Endometrium (tissue), 2 donors: ENCODE results near the gene CMSS1.

Source experiments
- FAIRE-seq: peaks from 2 replicates; lab custom pipeline; 2012; peaks lifted over from hg19 to GRCh38; lab: Jason Lieb, UNC
- donor health status: control.
- donor health status: control.

CMSS1 gene

DNA sequence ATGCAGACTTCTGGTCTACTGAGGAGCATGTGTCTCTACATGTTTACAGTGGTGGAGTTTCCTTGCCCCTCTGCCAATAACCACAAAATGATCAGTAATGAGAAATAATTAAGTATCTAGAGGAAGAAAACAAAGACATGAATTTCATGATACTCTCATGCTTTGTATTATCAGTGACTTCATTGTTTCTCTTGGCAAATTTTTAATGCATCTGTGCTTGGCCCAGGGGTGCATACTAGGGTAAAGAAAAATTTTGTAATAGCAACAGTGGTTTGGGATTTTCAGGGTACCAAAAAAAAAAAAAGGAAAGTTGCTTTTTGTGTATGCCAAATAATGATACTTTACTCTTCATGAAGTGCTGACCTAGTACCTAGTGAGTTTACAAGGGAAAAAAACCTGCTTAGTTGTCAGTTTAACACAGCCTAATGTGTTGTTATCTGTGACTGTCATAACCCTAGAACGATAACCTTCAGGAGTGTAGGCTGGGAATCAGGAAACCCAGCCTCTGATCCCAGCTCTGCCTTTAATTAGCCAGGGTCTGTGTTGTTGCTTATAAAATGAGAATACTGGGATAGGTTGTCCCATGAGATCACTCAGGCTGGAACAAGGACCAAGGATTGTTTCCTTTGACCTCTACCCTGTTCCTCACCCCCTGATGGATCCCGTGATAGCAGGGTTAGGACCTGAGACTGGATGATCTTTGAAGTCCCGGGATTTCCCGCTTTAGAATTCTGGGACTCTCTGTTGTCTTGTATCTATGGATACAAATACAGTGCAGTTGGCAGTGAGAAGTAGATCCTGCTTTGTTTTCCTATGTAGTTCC, 117.5 kb downstream of the CMSS1 start:
- FAIRE-seq, result no peak

DNA sequence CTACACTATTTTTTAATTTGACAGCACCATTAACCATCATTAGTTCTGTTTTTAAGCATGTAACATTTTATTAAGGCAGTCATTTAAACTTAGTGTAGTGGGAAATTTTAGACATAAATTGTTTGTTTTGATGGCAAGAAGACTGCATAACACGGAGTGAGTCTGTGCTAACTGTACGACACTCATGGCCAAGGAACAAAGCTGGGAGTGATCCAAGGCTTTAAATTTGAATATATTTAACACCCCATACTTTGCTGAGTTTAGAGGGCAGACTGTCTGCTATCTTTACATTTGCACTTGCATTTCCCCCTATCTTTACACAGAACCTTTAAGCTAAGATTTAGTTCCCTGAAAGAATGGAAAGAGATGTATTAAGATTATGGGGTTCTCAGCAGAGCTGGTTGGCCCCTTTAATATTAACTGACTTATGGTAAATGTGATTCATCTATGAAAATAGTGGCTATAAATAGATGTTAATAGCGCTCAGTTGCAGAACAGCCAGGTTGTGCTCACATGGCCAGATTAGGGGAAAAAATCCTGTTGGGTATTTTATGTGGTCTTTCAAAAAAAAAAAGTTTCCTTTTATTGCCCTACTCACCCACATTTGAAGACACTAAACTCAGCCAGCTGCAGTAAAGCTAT, 120.7 kb downstream of the CMSS1 start:
- no peak for FAIRE-seq

DNA sequence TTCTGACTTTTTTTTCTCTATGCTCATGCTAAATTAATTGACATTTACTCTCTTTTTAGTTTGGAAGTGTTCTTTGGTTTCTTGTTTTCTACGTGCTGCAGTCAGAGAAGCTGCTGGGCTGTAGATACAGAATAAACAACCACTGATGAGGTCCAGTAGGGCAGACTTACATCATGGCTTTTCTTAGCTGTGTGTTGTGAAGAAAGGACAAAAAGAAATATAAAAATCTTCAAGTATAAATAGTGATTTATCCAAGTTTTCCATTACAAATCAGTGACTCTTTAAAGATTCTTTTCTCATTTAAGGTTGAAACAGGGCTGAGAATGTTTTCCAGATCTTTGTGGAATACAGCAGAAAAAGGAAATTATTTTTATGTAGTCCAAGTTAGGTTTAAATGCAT, 122.2 kb downstream of the CMSS1 start:
- FAIRE-seq, result no peak

DNA sequence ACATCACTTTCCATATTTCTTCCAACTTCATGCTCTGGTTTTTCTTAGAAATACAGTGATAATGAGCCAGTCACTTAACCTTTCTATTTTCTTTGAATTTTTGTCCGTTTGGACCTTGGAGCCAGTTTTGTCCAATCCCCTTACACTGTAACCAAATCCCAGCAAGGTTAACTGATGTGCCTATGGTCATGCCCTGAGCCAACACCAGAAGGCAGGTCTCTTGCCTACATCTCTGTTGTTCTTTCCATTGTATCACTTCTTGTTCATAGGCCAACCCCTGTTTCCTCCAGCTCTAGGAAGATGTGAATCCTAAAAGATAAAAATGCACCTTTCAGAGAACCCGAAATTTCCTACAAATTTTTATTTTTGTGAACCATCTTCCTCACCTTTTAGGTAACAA, 122.7 kb downstream of the CMSS1 start:
- no peak for FAIRE-seq

DNA sequence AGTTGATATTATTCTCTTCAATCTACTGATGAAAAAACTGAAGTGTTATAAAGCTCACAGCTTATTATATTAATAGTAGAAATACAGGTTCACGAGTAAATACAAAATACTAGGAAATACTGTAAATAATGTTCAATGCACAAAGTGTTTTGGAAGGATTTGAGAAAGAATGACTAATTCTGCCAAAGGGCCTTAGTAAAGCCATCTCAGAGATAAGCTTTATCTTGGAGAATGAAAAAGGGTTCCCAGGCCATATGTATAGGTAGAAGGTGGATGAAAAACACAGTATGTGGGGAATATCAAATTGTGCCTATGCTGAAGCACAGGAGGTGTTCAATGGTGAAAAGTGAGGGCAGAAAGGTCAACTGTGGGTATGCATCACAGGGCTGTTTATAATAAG, 123.5 kb downstream of the CMSS1 start:
- FAIRE-seq, result no peak

DNA sequence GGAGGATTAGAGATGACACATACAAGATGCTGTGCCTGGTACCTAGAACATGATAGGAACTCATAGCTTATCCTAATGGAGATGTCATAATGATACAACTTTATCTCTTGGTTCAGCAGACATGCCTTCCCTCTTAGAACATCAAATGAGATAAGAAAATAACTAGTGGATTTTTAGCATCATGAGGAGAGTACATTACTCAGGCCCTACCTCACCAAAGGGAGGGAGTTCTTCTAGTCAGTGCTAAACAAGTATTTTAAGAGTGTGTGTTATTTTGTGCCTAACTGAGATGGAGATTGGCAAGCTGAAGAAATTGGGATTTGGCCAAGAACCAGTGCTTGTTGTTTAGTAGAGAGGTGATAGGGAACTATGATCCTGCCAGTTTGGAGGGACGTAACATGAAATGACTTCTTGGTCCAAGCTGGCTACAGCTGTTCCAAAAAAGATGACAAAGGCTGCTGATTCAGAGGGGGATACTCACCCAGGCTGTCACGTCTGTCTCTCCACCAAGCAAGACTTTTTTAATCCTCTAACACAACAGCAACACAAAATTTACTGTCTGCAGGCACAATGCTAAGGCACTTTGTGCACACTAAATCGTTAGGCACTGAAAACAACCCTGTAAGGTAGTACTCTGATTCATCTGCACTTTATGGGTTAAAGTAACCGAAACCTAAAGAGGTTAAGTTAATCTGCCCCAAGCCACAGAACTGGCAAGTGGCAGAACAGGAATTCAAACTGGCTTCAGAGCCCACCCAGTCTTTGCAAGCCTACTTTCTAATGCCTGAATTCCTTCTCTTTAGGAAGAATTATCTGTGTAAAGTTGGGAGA, 126.5 kb downstream of the CMSS1 start:
- FAIRE-seq, result no peak

DNA sequence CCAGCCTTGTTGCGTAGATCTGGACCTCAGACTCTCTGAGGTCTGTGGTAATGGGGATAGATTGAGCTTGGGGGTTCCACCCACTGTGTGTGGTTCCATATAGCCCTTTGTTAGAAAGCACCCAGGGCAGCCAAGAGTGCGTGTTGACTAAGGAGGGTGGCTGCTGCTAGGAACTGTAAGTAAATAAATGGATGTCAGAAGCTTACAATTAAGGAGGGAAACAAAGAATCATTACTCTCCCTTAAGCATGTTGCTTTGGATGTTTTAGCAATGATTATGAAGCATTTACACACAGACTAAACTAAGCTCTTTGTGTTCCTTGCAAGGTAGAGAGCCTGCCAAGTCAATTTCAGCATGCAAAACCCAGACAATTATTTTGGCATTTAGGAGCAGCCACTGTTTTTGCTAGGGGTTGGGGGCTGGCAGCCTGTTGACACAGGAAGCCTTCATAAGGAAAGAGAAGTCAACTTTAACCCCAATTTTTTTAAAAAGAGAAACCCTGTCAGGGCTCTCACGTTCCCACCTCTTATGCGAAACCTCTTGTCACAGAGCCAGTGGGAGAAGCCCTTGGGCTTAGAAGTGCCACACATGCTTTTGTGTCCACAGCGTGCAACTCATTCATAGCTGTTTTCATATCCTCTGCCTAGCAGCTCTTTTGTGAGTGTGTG, 127.8 kb downstream of the CMSS1 start:
- FAIRE-seq, result no peak

DNA sequence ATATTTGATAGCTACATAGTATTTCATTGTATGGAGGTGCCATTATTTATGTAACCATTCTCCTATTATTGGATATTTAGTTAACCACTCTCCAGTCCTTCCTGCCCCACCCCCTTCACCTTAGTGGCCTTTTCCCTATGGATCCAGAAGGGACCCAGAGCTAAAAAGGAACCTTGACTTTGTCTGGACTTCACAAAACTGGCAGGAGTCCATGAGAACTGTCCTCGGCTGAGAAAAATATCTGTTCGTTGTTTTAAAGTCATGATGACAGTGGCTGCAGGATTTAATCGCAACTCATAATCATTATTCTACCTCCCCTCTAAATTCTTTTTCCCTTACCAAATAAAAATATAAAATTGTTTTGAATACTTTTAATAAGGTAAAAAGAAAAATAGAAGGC, 129.7 kb downstream of the CMSS1 start:
- no peak for FAIRE-seq

DNA sequence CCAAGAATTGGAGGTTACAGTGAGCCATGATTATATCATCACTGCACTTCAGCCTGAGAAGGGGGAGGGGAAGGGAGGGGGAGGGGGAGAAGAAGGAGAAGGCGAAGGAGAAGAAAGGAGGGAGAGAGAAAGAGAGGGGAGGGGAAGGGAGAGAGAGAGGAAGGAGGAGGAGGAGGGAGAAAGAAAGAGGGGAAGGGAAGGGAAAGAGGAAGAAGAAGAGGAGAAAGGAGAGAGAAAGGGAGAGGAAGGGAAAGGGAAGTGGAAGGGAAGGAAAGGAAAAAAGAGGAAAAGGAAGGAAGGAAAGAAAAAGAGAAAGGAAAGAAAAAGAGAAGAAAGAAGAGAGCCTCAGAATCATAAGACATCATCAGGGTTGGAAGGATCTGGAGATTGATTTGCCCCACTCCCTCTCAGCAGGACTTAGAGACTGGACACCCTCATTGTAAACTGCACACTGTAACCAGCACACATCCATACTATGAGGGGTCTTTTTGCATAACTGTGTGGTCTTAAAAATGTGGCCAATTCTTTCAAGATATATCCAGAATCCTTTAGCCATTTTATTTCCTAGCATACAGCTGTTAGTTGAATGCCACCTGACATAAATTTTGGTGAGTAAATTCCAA, 130.9 kb downstream of the CMSS1 start:
- FAIRE-seq, result no peak

DNA sequence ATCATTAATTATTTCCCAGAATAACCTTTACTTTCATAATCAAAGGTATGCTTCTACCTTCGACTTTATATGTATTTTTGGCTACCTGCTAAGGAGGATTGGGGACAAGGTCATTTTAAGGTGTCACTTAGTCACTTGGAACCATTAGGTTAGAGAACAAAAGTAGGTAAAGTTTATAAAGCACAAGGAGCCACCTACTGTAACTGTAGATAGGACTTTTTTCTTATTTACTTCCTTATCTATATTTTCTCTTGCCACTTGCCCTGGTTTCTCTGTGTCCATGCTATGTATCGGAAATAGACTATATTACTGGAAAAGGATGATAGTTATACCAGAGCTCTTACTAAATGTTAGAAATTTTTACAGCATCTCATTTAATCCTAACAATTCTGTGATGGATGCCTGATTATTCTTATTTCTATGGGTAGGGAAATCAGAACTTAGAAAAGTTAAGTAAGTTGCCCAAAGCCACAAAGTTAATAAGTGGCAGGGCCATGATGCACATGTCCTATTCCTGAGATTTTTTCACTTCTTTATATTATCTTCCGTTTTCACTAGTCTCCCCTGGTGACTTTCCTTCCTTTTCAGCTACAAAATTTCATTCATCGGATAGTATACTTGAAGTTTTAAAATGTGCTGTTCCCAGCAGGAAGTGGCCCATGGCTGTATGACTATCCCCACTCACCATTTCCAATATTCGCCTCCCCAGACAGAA, 132.5 kb downstream of the CMSS1 start:
- FAIRE-seq, result no peak

DNA sequence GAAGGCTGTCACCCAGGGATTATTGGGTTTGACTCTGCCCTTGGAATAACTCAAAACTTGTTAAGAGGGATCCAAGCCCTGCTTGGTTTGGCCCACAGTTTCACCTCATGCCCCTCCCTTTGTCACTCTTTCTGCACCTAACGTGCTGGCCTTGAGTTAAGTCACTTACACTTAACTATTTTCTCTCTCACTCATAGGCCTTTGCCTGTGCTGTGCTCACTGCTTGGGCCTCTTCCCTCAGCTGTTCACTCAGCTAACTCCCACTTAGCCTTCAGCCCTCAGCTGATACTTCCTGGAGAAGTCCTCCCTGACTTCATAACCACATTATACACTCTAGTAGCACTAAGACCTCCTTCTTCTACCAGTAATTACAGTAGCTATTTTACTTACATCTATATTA, 133.3 kb downstream of the CMSS1 start:
- FAIRE-seq, result no peak

DNA sequence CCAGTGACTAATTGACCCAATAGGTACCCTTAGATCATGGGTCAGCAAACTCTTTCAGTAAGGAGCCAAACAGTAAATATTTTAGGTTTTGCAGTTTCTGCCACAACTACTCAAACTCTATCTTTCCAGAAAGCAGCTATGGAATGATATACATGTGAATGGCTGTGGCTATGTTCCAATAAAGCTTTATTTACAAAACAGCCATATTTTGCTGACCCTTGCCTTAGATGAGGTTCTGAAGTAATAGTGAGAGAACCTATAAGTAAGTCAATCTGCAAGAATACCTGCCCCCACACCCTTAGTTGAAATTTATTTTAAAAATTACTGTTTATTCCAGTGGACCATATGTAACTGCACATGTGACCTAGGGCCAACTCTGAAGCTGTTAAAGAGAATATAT, 134.0 kb downstream of the CMSS1 start:
- FAIRE-seq, result no peak

DNA sequence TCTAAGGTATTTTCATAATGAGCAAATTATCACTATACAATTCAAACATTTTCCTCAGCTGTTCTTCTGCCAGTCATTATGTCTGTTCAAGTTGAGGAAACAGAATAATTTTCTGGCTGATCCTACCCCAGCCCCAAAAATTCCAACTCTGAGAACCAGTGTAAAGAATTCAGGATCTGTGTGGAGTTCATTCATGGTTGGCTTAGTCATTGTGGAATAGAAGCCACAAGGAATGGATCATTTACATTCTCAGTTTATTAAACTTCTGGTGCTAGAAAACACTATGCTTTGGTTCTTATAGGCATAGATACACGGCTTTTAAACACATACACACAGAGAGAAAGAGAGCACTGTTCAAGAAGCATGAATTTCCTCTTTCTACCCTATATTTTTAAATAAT, 134.6 kb downstream of the CMSS1 start:
- FAIRE-seq, result no peak

DNA sequence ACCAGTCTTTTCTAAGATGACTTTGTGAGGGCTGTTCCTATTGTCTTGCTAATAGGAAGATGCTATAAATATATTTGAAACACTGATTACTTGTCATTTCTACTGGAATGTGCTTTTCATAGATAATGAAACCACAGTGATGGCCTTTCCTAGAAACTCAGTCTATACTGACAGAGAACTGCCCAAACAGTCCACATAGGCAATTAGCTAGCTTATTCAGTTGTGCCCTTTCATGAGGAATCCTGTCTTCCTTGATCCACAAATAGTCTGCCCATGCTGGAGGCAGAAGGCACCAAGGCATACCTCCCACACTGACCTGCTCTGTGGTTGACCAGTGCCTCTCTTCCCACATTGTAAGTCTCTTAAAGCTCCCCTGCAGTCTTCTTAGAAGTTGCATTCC, 135.9 kb downstream of the CMSS1 start:
- FAIRE-seq, result no peak

DNA sequence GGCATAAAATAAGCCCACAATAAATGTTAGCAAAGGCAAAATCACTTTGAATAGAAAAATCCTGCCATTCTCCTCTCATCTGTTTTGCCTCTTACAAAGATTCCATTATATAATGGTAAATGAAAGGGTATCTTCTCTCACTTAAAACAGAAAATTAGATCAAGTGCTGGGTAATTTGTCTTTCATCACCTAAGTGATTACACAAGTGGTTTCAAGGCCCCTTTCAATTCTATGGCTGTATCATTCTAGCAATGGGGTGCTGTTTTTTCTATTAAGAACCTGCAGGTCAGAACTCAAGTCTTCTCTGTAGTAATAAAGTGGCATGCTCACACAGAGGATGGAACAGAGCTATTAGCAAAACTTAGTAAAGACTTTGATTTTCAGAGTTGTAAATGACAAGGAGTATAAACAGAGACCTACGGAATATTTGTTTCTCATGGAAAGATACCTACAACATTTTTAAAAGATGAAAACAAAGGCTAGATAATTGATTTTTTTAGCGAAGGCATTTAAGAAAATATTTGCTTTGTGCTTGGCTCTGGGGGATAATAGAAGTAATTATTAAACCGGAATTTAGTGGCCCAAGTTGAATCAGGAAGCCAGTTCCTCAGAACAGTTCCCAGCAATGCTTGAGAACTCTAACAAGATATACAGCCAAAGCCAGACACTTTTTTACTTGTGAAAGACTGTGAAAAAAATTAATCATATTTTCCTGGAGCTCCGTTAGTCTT, 137.4 kb downstream of the CMSS1 start:
- FAIRE-seq, result no peak

DNA sequence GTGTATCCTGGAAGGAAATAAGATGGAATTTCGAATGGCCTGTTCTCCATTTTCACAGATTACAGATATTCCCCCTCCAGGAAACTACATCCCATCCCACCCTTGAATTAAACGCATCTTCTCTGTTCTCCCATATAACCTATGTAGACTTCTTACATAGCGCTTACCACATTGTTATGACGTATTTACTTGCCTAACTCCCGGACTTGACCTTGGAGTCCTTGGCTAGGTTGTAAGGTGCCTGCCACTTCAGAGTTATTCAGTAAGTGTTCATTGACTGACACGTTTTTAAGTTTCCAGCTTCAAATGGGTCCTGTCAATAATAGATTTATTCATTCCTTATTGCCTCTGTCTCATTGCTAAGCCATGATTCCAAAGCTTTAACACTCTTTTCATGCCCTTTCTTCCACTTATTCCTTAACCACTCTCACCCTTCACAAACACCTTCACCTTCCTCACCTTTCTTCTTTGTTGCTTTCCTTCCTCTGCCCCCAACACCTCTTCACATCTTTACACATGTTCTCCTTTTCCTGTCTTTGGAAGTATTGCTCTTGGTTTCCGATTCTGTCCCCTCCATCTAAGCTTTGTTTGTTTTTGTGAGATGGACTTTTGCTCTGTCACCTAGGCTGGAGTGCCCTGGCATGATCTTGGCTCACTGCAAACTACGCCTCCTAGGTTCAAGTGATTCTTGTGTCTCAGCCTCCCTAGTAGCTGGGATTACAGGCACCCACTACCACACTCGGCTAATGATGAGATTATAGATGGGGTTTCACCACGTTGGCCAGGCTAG, 138.3 kb downstream of the CMSS1 start:
- FAIRE-seq, result no peak

DNA sequence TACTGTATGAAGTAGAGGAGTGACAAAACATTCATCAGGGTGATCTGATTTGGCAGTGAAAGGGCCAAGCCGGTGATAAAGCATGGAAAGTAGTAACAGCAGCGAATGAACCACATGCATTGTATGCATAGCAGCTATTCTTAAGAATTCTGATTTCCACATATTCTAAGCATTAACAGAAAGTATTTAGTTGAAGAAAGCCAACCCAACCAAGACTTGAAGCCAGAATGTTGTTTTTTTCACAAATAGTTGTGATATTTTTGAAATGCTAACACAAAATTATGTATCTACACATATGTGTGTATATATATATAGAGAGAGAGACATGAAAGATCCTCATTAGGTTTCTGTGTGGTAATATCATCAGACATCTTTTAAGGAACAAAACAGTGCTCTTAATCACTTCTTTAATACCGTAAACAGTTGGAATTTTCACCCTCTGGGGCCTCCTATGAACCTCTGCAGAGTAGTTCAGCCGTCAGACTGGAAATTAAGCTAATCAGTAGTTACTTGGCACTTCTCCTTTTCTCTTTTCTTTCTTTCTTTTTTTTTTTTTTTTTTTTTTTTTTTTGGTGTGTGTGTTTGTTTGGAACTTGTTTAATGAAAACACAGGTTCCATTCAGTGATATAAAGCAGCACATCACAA, 139.6 kb downstream of the CMSS1 start:
- no peak for FAIRE-seq

DNA sequence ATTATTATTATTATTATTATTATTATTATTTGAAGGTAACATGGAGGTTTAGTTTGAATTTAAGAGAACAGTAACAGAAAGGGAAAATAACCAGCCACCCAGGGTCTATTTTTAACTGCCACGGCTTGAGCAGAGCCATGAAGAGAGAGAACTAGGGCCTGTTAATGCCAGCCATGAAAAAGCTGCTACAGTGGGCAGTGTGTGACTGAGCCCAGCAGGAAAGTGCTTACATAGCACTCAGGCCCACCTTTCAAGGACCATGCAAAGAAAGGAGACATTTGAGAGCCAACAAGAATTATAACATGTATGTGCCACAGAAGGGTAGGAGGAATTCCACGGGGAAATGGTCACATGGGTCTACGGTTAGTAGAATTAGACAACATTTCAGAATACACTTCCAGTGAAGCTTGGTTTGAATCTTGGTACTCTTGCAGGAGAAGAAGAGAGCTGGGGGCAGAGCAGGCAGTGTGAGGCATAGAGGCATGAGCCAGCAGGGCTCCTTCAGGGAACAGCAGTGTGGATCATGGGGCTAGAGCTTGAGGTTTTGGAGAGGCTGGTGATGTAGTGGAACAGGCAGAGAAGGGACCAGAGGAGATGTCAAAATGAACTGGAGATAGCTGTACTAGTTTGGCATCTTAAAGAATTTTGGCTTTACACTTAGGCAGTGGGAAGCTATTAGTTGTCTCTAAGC, 140.7 kb downstream of the CMSS1 start:
- FAIRE-seq, result no peak
